Measurements from ENCODE around the gene SKA3.
"Not testable (repeated sequence)": the region's sequence is repeated elsewhere in the genome, so short reads cannot be mapped to it uniquely, and the experiment has no call there.

SKA3 gene

DNA sequence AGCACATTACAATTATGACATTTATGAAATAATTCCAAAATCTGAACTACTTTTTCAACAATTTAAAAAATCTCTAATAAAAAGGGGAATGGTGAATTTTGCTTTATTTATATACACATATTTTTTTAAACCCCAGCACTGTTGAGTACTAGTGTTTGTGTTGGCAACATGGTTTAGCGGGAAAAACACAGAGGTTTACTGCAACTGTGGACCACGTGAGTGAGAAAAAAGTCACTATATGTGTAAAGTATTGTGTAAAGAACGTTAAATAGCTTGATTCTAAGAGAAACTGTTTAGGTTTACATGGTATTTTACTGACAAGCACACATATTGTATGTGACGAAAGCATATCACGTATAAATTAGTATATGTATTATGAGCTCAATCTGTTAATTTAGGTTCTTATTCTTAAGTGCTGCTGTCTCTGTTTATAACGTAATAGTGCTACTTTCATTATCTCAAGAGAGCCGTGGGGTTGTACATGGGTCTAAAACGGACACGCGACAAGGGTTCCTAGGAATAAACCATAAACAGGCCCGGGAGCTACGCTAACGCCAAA is 617 bp downstream of the SKA3 start:
- Histone ChIP-seq H3K27me3 (ENCODE audit: insufficient read depth, low read length) (no peaks in the 10 kb centered on the region), H3K9ac (ENCODE audit: low read length) (peak overlapping the region; percentile 97), H3K36me3 (ENCODE audit: insufficient read depth, low read length) (peaks cover 38% of the 10 kb centered on the region), H3K9me2 (ENCODE audit: low read depth, low read length) (no peaks in the 10 kb centered on the region), H3K79me2 (ENCODE audit: insufficient read depth, low read length) (peaks cover 41% of the 10 kb centered on the region), H4K20me1 (ENCODE audit: insufficient read depth, low read length) (no peaks in the 10 kb centered on the region), H3K4me1 (ENCODE audit: insufficient read depth, low read length, severe bottlenecking) (peaks cover 29% of the 10 kb centered on the region), H3K4me2 (ENCODE audit: low read length) (peak overlapping the region; percentile 100), H3K9me3 (ENCODE audit: low read length) (no peaks in the 10 kb centered on the region), H3K4me3 (ENCODE audit: low read depth, low read length, poor library complexity, severe bottlenecking) (peak overlapping the region; percentile 94), H3K27ac (ENCODE audit: low read depth, low read length, poor library complexity, severe bottlenecking) (peak overlapping the region; percentile 72), H3F3A (ENCODE audit: insufficient read depth, low read length) (no peaks in the 10 kb centered on the region), H2AFZ (ENCODE audit: low read length) (peak overlapping the region; percentile 28; the same call in 1 of the 2 replicates)
- TF ChIP-seq, protein P1, sequence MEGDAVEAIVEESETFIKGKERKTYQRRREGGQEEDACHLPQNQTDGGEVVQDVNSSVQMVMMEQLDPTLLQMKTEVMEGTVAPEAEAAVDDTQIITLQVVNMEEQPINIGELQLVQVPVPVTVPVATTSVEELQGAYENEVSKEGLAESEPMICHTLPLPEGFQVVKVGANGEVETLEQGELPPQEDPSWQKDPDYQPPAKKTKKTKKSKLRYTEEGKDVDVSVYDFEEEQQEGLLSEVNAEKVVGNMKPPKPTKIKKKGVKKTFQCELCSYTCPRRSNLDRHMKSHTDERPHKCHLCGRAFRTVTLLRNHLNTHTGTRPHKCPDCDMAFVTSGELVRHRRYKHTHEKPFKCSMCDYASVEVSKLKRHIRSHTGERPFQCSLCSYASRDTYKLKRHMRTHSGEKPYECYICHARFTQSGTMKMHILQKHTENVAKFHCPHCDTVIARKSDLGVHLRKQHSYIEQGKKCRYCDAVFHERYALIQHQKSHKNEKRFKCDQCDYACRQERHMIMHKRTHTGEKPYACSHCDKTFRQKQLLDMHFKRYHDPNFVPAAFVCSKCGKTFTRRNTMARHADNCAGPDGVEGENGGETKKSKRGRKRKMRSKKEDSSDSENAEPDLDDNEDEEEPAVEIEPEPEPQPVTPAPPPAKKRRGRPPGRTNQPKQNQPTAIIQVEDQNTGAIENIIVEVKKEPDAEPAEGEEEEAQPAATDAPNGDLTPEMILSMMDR (IDR thresholded peaks at IDR 0.05; ENCODE audit: low read length): no peak
- no peak for TF ChIP-seq EZH2 (IDR thresholded peaks at IDR 0.05; ENCODE audit: borderline replicate concordance, low read length)

DNA sequence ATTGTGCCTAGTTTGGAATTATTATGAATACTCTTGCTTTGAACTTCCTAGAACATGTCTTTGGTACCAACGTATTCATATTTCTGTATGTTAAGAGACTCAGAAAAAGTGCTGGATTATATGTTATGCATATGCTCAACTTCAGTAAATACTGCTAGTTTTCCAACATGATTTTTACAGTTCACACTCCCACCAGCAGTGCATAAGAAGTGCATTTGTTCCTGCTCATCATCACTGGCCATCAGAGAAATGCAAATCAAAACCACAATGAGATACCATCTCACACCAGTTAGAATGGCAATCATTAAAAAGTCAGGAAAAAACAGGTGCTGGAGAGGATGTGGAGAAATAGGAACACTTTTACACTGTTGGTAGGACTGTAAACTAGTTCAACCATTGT is 2.6 kb downstream of the SKA3 start:
- H4K20me1 ChIP-seq (ENCODE audit: insufficient read depth, low read length); H3K9me3 ChIP-seq (ENCODE audit: low read length); H3K27ac ChIP-seq (ENCODE audit: low read depth, low read length, poor library complexity, severe bottlenecking); H2AFZ ChIP-seq (ENCODE audit: low read length); H3F3A ChIP-seq (ENCODE audit: insufficient read depth, low read length); H3K4me3 ChIP-seq (ENCODE audit: low read depth, low read length, poor library complexity, severe bottlenecking); H3K27me3 ChIP-seq (ENCODE audit: insufficient read depth, low read length); H3K4me2 ChIP-seq (ENCODE audit: low read length); H3K9me2 ChIP-seq (ENCODE audit: low read depth, low read length); H3K9ac ChIP-seq (ENCODE audit: low read length): not testable (repeated sequence)
- H3K4me1 ChIP-seq (ENCODE audit: insufficient read depth, low read length, severe bottlenecking): peaks cover 23% of the 10 kb centered on the region
- H3K79me2 ChIP-seq (ENCODE audit: insufficient read depth, low read length): peaks cover 41% of the 10 kb centered on the region
- peaks cover 51% of the 10 kb centered on the region for H3K36me3 ChIP-seq (ENCODE audit: insufficient read depth, low read length)

DNA sequence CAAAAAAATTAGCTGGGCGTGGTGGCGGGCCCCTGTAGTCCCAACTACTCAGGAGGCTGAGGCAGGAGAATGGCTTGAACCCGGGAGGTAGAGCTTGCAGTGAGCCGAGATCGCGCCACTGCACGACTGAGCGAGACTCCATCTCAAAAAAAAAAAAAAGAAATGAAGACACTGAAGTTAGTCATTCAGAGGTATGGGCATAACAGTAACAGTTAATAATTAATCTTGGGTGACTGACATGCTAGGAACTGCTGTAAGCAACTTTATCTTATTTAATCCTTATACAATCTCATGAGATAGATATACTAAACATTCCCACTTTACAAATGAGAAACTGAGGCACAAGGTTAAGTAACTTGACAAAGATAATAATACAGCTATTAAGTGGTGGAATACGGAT is 4.9 kb downstream of the SKA3 start:
- H3K4me2 ChIP-seq (ENCODE audit: low read length): no peak overlapping the region
- H3K4me3 ChIP-seq (ENCODE audit: low read depth, low read length, poor library complexity, severe bottlenecking): no peak overlapping the region
- H4K20me1 ChIP-seq (ENCODE audit: insufficient read depth, low read length): no peaks in the 10 kb centered on the region
- no peaks in the 10 kb centered on the region for H3K9me3 ChIP-seq (ENCODE audit: low read length)
- H3K9ac ChIP-seq (ENCODE audit: low read length): no peak overlapping the region
- no peak overlapping the region for H2AFZ ChIP-seq (ENCODE audit: low read length)
- peaks cover 12% of the 10 kb centered on the region for H3K4me1 ChIP-seq (ENCODE audit: insufficient read depth, low read length, severe bottlenecking)
- no peaks in the 10 kb centered on the region for H3F3A ChIP-seq (ENCODE audit: insufficient read depth, low read length)
- no peaks in the 10 kb centered on the region for H3K27me3 ChIP-seq (ENCODE audit: insufficient read depth, low read length)
- H3K27ac ChIP-seq (ENCODE audit: low read depth, low read length, poor library complexity, severe bottlenecking): no peak overlapping the region
- no peaks in the 10 kb centered on the region for H3K9me2 ChIP-seq (ENCODE audit: low read depth, low read length)
- TF ChIP-seq, protein P1 (IDR thresholded peaks at IDR 0.05; ENCODE audit: low read length): no peak
- TF ChIP-seq EZH2 (IDR thresholded peaks at IDR 0.05; ENCODE audit: borderline replicate concordance, low read length): no peak
- peaks cover 52% of the 10 kb centered on the region for H3K36me3 ChIP-seq (ENCODE audit: insufficient read depth, low read length)
- H3K79me2 ChIP-seq (ENCODE audit: insufficient read depth, low read length): peaks cover 32% of the 10 kb centered on the region

DNA sequence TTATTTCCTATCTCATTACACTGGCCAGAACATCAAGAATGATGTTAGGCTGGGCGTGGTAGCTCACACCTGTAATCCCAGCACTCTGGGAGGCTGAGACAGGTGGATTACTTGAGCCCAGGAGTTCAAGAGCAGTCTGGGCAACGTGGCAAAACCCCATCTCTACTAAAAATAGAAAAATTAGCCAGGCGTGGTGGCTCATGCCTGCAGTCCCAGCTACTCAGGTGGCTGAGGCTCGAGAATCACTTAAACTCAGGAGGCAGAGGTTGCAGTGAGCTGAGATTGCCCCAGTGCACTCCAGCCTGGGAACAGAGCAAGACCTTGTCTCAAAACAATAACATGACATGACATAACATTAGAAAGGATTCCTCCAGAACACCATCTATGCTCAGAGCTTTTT is 10.7 kb downstream of the SKA3 start:
- H3K27me3 ChIP-seq (ENCODE audit: insufficient read depth, low read length); H3K4me3 ChIP-seq (ENCODE audit: low read depth, low read length, poor library complexity, severe bottlenecking); H3K4me2 ChIP-seq (ENCODE audit: low read length); H4K20me1 ChIP-seq (ENCODE audit: insufficient read depth, low read length); H3K27ac ChIP-seq (ENCODE audit: low read depth, low read length, poor library complexity, severe bottlenecking); H3F3A ChIP-seq (ENCODE audit: insufficient read depth, low read length); H2AFZ ChIP-seq (ENCODE audit: low read length); H3K9me2 ChIP-seq (ENCODE audit: low read depth, low read length); H3K79me2 ChIP-seq (ENCODE audit: insufficient read depth, low read length); H3K9ac ChIP-seq (ENCODE audit: low read length); H3K4me1 ChIP-seq (ENCODE audit: insufficient read depth, low read length, severe bottlenecking); H3K9me3 ChIP-seq (ENCODE audit: low read length): not testable (repeated sequence)
- H3K36me3 ChIP-seq (ENCODE audit: insufficient read depth, low read length): peaks cover 43% of the 10 kb centered on the region
